ENCODE measurements around the gene TTLL3.

GRCh38 chr3:9825451-9826040 is 15.5 kb downstream of the TTLL3 start:
- no peak for TF ChIP-seq CTCF (conservative IDR thresholded peaks at IDR 0.05; ENCODE audit: low read depth, low read length)
- no peak for TF ChIP-seq EZH2 (IDR thresholded peaks at IDR 0.05; ENCODE audit: low read length, unreplicated experiment)
- TF ChIP-seq EZH2phosphoT487 (IDR thresholded peaks at IDR 0.05; ENCODE audit: borderline replicate concordance, low read length) = no peak

Measured in PC-3 (cell line).